ENCODE data around the gene CSGALNACT2.
A peak's percentile ranks its signal among the peaks of the same experiment; 100 is the strongest.

CSGALNACT2 gene

GRCh38 chr10:43187213-43187612 is 49.0 kb downstream of the CSGALNACT2 start:
- DNase-seq (ENCODE audit: low spot score): no peak

DNA sequence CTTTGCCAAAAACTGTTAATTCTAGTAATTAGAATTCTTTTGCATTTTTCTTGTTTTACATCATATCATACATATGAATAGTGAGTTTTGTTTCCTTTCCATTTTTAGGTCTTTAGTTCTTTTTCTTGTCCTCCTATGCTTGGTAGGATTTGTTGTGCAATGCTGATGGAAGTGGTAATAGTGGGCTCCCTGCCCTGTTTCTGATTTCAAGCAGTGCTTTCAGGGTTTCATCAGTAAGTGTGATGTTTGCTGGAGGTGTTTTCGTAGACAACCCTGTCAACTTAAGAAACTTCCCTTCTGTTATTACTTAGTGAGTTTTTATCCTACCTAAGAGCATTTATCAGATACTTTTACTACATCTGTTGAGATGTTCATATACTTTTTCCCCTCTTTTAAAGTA is 50.5 kb downstream of the CSGALNACT2 start:
- no peak for DNase-seq (ENCODE audit: low spot score)

GRCh38 chr10:43190289-43190688 is 52.0 kb downstream of the CSGALNACT2 start:
- DNase-seq (ENCODE audit: low spot score): no peak

DNA sequence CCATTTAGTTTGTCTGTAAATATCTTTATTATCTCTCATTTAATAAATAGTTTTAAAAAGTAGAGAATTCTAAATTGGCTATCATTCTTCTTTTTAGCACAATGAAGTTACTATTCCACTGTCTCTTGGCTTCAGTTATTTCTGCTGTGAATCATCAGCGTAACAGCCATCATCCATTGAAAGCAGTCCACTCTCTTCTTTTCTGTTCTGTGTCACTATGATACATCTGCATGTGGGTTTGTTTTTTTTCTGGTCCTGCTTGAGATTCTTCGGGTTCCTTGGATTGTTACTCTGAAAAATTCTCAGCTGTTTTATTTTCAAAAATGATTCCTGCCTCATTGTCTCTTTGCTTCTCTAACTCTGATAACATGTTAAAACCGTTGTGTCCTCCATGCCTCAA is 52.5 kb downstream of the CSGALNACT2 start:
- DNase-seq (ENCODE audit: low spot score): peak; percentile 68

DNA sequence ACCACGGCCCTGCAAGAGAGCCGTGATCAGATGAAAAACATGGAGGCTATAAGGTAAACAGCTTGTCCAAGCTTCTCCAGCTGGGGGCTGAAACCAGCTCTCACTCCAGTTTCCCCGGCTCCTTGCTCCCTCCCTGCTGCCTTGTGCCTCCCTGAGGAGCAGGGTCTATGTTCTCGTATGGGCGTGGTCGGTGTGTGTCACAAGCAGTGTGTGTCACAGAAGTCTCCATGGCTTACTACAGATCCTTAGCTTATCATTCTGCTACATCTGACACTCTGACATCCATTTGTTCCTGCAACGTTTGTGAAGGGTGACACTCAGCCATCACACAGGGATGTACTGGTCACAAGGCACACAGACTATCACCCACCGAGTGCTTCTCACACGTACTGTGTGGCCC is 54.6 kb downstream of the CSGALNACT2 start:
- DNase-seq (ENCODE audit: low spot score): peak; percentile 23

DNA sequence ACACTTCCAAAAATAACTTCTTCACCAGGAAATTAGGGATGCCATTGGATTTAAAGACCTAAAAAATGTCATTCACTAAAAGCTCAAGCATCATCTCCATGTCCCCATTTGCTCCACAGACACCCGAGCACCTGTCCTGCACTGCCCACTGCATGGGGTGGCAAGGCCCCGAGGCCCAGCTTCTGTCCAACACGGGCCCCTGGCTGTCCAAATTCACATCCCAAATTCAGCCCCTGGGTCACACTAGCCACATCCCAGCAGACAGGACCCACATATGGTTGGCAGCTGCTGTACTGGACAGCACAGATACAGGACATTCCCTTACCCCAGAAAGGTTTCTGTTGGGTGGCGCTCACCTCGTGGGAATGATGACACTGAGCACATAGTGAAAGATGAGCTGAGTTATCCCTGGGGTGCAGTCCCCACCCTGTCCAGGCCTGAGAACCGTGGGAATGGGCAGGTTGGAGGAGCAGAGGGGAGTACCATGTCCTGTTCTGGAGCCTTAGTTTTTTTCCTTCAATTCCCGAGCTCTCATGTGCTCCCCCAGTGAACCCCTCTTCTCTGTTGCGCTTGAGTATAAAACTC is 55.3 kb downstream of the CSGALNACT2 start:
- no peak for DNase-seq (ENCODE audit: low spot score)

DNA sequence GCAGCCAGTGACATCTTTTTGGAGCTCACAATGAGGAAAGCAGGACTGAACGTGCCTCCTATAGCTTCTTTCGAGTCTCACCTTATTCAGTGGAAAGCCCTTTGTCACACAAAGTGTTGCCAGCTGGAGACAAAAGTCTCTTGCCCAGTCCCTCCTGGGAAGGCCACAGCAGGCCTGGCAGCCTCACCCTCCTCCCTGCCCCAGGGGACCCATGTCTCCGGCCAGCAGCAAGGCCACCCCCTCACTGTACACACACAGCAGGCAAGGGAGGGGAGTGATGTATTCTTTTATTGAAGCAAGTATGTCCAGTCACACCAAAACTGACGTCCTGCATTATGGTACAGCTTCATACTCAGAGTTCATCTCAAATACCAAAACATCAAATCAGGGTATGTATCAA is 56.0 kb downstream of the CSGALNACT2 start:
- no peak for DNase-seq (ENCODE audit: low spot score)

DNA sequence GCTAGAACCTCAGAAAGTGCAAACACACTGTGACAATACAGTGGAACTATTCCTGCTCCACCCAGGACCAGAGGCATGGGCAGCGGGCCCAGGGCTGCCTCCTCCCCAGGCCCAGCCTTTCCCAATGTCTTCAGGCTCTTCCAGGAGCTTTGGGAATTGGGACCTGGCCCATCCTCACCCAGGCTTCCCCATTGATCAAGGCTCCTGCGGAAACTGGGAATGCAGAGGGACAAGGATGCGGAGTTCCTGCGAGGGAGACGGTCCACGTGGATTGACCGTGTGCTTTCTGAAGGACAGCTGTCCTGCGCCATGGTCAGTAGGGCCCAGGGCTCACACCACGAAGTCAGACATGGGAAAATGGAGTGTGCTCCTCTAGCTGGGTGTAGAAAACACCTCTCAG is 56.6 kb downstream of the CSGALNACT2 start:
- peak; percentile 49 for DNase-seq (ENCODE audit: low spot score)

GRCh38 chr10:43195557-43195956 is 57.3 kb downstream of the CSGALNACT2 start:
- DNase-seq (ENCODE audit: low spot score): no peak

- no peak for DNase-seq (ENCODE audit: low spot score)
Observed at GRCh38 chr10:43196131-43196980, 58.1 kb downstream of the CSGALNACT2 start.

DNA sequence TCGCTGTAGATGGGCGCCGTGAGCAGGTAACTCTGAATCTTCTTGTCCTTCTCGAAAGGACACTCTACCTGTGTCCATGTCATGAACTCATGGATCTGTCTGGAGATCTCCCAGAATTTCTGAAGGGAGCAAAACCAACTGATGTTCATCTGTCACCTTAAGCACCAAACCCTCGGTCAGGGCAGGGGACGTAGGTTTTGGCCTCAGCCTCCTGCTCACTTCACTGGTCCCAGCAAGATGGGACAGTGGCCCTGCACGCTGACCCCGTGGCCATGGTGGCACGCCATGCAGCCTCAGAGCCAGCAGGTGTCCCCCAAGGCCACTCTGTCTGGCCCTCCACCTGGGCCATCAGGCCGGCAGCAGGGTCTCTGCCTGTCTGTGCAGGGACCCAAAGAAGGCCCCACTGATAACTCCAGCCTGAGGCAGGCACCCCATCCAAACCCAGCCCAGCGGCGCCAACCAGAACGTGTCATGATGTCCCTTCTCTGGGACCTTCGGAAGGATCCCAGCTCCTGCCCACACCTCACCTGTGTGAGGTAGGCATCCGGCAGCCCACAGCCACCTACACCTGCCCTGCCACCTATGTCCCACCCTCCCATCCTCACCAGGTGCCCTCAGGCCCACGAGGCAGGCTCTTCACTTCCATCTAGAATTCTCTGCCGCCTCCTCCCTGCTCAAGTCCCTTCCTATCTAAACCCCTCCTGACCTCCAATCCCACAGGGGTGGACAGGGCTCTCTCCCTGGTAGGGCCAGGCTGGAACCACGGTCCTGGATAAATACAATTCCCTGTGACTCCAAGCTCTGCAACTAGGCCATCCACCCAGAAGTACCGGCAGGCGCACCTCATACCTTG is 59.0 kb downstream of the CSGALNACT2 start:
- no peak for DNase-seq (ENCODE audit: low spot score)

DNA sequence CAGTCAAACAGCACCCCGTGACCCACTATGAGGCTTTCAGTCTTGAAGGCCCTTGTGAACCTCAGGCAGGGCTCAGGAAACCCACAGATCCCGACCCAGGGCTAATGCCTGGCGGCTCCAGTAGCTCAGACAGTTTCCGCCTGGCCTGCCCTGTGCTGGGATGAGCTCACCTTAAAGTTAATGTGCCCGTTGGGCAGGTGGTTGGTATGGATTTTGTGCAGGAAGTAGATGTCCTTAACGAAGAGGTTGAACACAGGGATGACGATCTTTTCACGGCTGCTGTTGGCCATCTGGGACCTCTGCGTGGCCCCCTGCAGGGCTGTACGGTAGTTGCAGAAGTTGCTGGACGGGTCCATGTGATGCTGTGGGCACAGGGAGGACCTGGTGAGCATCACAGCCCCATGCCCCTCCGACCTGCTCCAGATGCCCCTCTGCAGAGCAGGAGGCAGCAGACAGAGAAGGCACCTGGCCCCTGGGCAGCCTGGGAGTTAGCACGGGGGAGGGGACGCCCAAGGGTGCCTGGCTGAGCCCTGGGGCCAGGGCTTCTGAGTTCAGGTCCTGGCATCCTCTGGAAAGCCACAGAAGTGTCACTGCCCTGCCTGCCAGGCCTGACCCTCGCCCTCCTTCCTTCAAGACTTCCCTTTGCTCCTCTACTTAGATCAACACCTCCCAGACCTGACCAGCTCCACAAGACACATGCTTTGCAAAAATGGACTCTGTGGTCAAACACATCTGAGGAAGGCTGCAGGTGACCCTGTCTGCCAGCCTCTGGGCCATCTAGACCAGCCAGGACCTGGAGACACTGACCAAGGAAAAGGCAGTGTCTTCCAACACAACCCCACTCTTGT is 59.8 kb downstream of the CSGALNACT2 start:
- peak; percentile 67 for DNase-seq (ENCODE audit: low spot score)

DNA sequence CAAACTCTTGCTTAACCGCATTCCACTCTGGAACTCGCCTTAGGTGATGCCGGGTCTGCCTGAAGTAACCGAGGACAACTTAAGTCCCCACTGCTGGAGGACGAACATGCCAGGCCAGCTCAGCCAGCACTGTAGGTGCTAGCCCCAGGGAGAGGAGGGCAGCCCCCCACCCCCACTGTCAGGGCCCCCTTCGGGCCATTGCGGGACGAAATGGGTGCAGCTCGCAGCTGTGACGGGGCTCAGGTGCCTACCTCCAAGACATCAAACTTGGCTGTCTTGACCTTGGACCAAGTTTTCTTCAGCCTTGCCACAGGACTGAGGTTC is 60.4 kb downstream of the CSGALNACT2 start:
- DNase-seq (ENCODE audit: low spot score): no peak

GRCh38 chr10:43199088-43199683 is 60.9 kb downstream of the CSGALNACT2 start:
- no peak for DNase-seq (ENCODE audit: low spot score)

DNA sequence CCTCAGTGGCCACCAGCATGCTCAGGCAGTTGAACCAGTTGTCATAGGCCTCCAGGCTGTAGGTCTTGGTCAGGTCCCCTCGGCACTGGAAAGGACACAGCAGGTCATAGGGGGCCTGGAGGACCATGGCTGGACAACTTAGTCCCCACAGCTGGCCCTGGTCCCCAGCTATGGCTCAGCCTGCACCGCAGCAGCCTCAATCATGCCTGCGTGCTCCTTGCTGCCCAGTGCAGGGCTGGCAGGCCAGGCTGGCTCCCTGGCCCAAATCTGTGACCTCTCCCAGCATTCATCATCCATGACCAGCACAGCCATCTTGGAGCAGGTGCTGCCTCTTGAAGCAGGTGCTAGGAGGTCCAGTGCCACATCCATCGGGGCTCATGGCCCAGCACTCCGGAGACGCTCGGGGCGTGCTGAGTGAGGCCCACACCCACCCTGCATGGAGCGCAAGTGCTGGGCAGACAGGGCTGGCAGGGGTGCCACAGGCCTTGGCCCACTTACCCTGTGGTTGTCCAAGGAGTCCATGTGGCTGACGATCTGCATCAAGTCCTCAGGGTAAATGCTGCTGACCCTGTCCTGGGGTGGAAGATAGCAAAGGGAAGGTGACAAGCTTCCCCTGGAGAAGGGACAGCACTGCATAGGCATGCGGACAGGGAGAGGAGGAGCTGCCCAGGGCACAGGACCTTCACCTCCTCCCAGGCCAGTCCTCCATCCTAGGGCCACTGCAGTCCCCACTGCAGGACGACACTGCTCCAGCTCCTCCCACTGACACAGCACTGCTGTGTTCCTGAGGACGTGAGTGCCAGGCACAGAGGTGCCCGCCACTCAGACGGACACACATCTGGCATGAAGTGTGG is 61.7 kb downstream of the CSGALNACT2 start:
- DNase-seq (ENCODE audit: low spot score): peak; percentile 5

DNA sequence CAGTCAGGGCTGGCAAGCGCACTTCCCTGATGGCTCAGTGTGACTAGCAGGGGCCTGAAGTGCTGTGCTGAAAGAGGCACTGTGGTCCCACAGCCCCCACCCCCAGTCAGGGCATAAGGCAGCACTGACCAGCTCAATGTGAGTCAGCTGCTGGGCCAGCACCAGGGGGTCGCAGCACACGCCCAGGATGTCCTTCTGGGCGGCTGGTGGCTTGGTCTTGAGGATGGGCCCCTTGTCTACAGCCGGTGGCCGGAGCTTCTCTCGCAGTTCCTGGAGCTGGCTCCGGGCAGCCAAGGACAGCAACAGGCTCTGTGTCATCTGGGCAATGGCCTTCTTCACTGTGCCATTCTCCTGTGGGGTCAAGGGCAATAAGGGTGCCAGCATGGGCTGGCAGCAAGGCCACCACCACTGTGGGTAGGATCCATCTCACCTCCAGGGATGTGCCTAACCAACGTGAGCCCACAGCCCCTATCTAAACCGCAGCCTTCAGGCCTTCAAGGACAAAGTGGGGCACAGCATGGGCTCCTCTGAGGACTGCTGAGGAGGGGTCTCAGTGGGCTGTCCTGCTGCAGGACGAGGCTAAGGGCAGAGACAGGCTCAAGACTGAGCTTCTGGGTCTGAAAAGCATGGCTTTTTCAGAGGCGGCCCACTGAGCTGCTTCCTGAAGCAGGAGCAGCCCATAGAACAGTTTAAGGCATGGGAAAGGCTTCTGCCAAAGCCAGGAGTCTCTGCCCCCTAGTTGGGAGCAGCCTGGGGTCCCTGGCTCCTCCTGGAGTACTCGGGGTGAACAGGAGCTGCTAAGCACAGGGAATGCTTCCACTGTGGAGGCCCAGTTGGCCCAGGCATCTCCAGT is 62.5 kb downstream of the CSGALNACT2 start:
- no peak for DNase-seq (ENCODE audit: low spot score)

- no peak for DNase-seq (ENCODE audit: low spot score)
Observed at GRCh38 chr10:43201545-43202131, 63.4 kb downstream of the CSGALNACT2 start.

DNA sequence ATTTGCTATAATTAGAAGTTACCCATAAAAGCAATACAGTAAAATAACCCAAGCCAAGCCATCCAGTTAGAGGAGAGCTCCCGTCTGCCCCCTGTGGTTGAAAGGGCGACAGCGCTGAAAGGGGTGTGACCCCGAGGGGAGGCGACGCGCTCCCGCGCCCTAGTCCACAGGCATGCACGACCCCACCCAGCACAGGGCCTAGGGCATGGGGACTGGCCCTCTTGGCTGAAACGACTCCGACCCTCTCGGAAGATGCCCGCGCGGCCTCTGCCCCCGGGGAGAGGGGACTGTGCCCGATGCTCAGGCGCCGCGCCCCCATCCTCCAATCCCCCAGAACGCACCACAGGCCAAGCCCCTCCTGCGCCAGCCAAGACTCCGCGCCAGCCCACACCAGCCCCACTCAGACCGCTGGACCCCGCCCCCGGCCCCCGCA is 64.0 kb downstream of the CSGALNACT2 start:
- DNase-seq (ENCODE audit: low spot score): peak; percentile 76

All from AG20443 (cell line).